Measurements from ENCODE around the gene ZSCAN30.

- TF ChIP-seq CTCF (IDR thresholded peaks at IDR 0.05; ENCODE audit: low read depth, low read length) (no peak), POLR2A (IDR thresholded peaks at IDR 0.05; ENCODE audit: extremely low read depth, insufficient read length) (no peak), MAX (IDR thresholded peaks at IDR 0.05; ENCODE audit: low read depth, low read length) (no peak)
Observed at GRCh38 chr18:35256947-35257346, 33.1 kb downstream of the ZSCAN30 start.
